ENCODE data around the gene TMEM140. TPM values are rescaled to one million over a fixed set of nuclear protein-coding genes. Genes with fewer than 3 reads are reported as not detected.

TMEM140 gene
- total RNA-seq (2022) (4.2 and 11.4 TPM in 2 replicates), Bru-seq, nascent RNA (percentile 66 among the genes with signal in this experiment), BruChase-seq, experiment 1, labeled RNA remaining after a 6-hour chase (percentile 43 among the genes with signal in this experiment), BruChase-seq, experiment 2, labeled RNA remaining after a 2-hour chase (percentile 40 among the genes with signal in this experiment)
- long read RNA-seq, transcript TMEM140-201 (2 exons, 1,997 nt), result major isoform, 15 of 38 reads
- long read RNA-seq, partial matches to known transcripts, result 0 of 38 reads
- long read RNA-seq, other reads (novel, unspliced or antisense), result 23 of 38 reads

GRCh38 chr7:135147899-135148721, at the start of gene TMEM140:
TSS of gene TMEM140 (plus strand) at chr7:135148072. CDS start at chr7:135164442, 16,370 bp downstream.
- H3K9me3 Mint-ChIP-seq (ENCODE audit: low read depth, unreplicated experiment), result no peaks in the 10 kb centered on the region
- peaks cover 16% of the 10 kb centered on the region for H3K36me3 Mint-ChIP-seq (ENCODE audit: insufficient read depth, unreplicated experiment)
- BruUV-seq (replicated peaks), result TSS peak; percentile 39
- TF ChIP-seq, protein P1, sequence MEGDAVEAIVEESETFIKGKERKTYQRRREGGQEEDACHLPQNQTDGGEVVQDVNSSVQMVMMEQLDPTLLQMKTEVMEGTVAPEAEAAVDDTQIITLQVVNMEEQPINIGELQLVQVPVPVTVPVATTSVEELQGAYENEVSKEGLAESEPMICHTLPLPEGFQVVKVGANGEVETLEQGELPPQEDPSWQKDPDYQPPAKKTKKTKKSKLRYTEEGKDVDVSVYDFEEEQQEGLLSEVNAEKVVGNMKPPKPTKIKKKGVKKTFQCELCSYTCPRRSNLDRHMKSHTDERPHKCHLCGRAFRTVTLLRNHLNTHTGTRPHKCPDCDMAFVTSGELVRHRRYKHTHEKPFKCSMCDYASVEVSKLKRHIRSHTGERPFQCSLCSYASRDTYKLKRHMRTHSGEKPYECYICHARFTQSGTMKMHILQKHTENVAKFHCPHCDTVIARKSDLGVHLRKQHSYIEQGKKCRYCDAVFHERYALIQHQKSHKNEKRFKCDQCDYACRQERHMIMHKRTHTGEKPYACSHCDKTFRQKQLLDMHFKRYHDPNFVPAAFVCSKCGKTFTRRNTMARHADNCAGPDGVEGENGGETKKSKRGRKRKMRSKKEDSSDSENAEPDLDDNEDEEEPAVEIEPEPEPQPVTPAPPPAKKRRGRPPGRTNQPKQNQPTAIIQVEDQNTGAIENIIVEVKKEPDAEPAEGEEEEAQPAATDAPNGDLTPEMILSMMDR (IDR thresholded peaks at IDR 0.05; ENCODE audit: unreplicated experiment), result no peak
- CTCF ChIA-PET, result interaction anchor here (0.6 to 1.6 kb wide), 4 partner anchors 21 to 381 kb away, joined by 3 to 5 read pairs (median 4); partner anchors contain the start of gene AGBL3
- peaks cover 35% of the 10 kb centered on the region for H3K4me1 Mint-ChIP-seq (ENCODE audit: low read depth, unreplicated experiment)
- peak within 1 kb of the TSS; percentile 71 for H3K4me3 Mint-ChIP-seq (ENCODE audit: low read depth, unreplicated experiment)
- intact Hi-C loops (cut with micrococcal nuclease; ENCODE audit: unreplicated experiment), result loop anchor here (5.0 kb wide), 1 partner anchor 156 kb away; no protein-coding TSS in a partner anchor
- H3K27ac Mint-ChIP-seq (ENCODE audit: unreplicated experiment), result peak within 1 kb of the TSS; percentile 82
- H3K27me3 Mint-ChIP-seq (ENCODE audit: unreplicated experiment), result no peaks in the 10 kb centered on the region
- DNase-seq, result no peak

DNA sequence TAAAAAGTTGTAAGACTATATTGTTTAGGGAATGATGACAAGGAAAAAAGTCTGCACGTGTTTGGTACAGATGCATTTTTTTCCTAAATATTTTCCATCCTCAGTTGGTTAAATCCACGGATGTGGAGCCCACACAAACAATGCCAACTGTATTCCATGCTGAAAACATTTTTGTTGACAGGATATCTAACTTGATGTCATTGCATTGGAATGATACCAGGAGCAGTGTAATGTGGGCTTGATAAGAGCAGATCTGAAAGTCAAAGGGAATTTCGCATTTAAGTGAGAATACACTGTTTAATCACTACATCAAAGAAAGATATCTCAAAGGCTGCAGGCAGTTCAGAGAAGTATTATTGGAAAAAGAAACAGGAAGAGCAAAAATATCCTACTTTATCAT, 49.5 kb upstream of the TMEM140 start:
- H3K27ac Mint-ChIP-seq (ENCODE audit: unreplicated experiment), result no peak overlapping the region
- no peaks in the 10 kb centered on the region for H3K27me3 Mint-ChIP-seq (ENCODE audit: unreplicated experiment)
- no peak for DNase-seq
- no TSS peak for BruUV-seq (replicated peaks)
- TF ChIP-seq, protein P1 (IDR thresholded peaks at IDR 0.05; ENCODE audit: unreplicated experiment), result no peak
- CTCF ChIA-PET, result no interaction called here
- H3K9me3 Mint-ChIP-seq (ENCODE audit: low read depth, unreplicated experiment), result peaks cover 5% of the 10 kb centered on the region
- no peaks in the 10 kb centered on the region for H3K36me3 Mint-ChIP-seq (ENCODE audit: insufficient read depth, unreplicated experiment)
- no peak overlapping the region for H3K4me3 Mint-ChIP-seq (ENCODE audit: low read depth, unreplicated experiment)
- intact Hi-C loops (cut with micrococcal nuclease; ENCODE audit: unreplicated experiment), result no loop called here
- H3K4me1 Mint-ChIP-seq (ENCODE audit: low read depth, unreplicated experiment), result peaks cover 9% of the 10 kb centered on the region

- Mint-ChIP-seq H3K27me3 (ENCODE audit: unreplicated experiment) (no peaks in the 10 kb centered on the region), H3K36me3 (ENCODE audit: insufficient read depth, unreplicated experiment) (no peaks in the 10 kb centered on the region), H3K9me3 (ENCODE audit: low read depth, unreplicated experiment) (peaks cover 5% of the 10 kb centered on the region), H3K27ac (ENCODE audit: unreplicated experiment) (no peak overlapping the region), H3K4me1 (ENCODE audit: low read depth, unreplicated experiment) (peaks cover 9% of the 10 kb centered on the region), H3K4me3 (ENCODE audit: low read depth, unreplicated experiment) (no peak overlapping the region)
- DNase-seq, result no peak
- CTCF ChIA-PET, result no interaction called here
- intact Hi-C loops (cut with micrococcal nuclease; ENCODE audit: unreplicated experiment), result no loop called here
- TF ChIP-seq, protein P1 (IDR thresholded peaks at IDR 0.05; ENCODE audit: unreplicated experiment), result no peak
- BruUV-seq (replicated peaks), result no TSS peak
Observed at GRCh38 chr7:135100856-135101255, 47.0 kb upstream of the TMEM140 start.

- no peak overlapping the region for H3K4me3 Mint-ChIP-seq (ENCODE audit: low read depth, unreplicated experiment)
- CTCF ChIA-PET, result no interaction called here
- no peak overlapping the region for H3K27ac Mint-ChIP-seq (ENCODE audit: unreplicated experiment)
- peaks cover 9% of the 10 kb centered on the region for H3K4me1 Mint-ChIP-seq (ENCODE audit: low read depth, unreplicated experiment)
- BruUV-seq (replicated peaks), result no TSS peak
- no peaks in the 10 kb centered on the region for H3K27me3 Mint-ChIP-seq (ENCODE audit: unreplicated experiment)
- H3K36me3 Mint-ChIP-seq (ENCODE audit: insufficient read depth, unreplicated experiment), result no peaks in the 10 kb centered on the region
- H3K9me3 Mint-ChIP-seq (ENCODE audit: low read depth, unreplicated experiment), result peaks cover 3% of the 10 kb centered on the region
- DNase-seq, result no peak
- intact Hi-C loops (cut with micrococcal nuclease; ENCODE audit: unreplicated experiment), result no loop called here
- TF ChIP-seq, protein P1 (IDR thresholded peaks at IDR 0.05; ENCODE audit: unreplicated experiment), result no peak
Observed at GRCh38 chr7:135102372-135102771, 45.5 kb upstream of the TMEM140 start.

Data from Calu3 (cell line).